Renal cortical epithelial cell (primary cell): Measurements from ENCODE around the gene RASL12. TPM values are rescaled to one million over a fixed set of nuclear protein-coding genes. Genes with fewer than 3 reads are reported as not detected.
A peak's percentile ranks its signal among the peaks of the same experiment; 100 is the strongest.

Experiments used
- DNase-seq: peaks from one replicate; pipeline ENCODE4 v3.0.0-alpha.2; 2011; ENCODE audit warnings: low read depth
- total RNA-seq: library from RNA; depleted of rRNA; stranded (reverse); fragments of >200 nt; gene quantifications from 2 replicates; pipeline ENCODE4 v1.2.3, GENCODE V29; 2014

Gene RASL12
- total RNA-seq, 1 donor from 2014 or later: not detected

GRCh38 chr15:65092911-65093792, 25.4 kb upstream of the RASL12 start:
- no peak for DNase-seq

- DNase-seq: no peak
These were observed 24.4 kb upstream of the RASL12 start for GRCh38 chr15:65091946-65092770.

- peak; percentile 10 for DNase-seq
These were observed 21.5 kb upstream of the RASL12 start for GRCh38 chr15:65089206-65089824.

- DNase-seq: no peak
These were observed 20.8 kb upstream of the RASL12 start for GRCh38 chr15:65088643-65089021.

- DNase-seq: no peak
These were observed 20.3 kb upstream of the RASL12 start for GRCh38 chr15:65087873-65088642.

GRCh38 chr15:65087411-65087810, 19.6 kb upstream of the RASL12 start:
- no peak for DNase-seq

- DNase-seq: no peak
These were observed 18.9 kb upstream of the RASL12 start for GRCh38 chr15:65086680-65087111.

- DNase-seq: peak; percentile 34
These were observed 18.3 kb upstream of the RASL12 start for GRCh38 chr15:65085990-65086679.

GRCh38 chr15:65085207-65085753, 17.5 kb upstream of the RASL12 start:
- no peak for DNase-seq

GRCh38 chr15:65084500-65085206, 16.9 kb upstream of the RASL12 start:
- DNase-seq: no peak

GRCh38 chr15:65083262-65083701, 15.5 kb upstream of the RASL12 start:
- peak; percentile 25 for DNase-seq

GRCh38 chr15:65082303-65082953, 14.6 kb upstream of the RASL12 start:
- DNase-seq: no peak

- no peak for DNase-seq
These were observed 14.0 kb upstream of the RASL12 start for GRCh38 chr15:65081758-65082157.

GRCh38 chr15:65081270-65081669, 13.5 kb upstream of the RASL12 start:
- no peak for DNase-seq

- no peak for DNase-seq
These were observed 11.8 kb upstream of the RASL12 start for GRCh38 chr15:65079580-65079979.

GRCh38 chr15:65077981-65078352, 10.2 kb upstream of the RASL12 start:
- DNase-seq: peak; percentile 40

- DNase-seq: no peak
These were observed 9.6 kb upstream of the RASL12 start for GRCh38 chr15:65077291-65077980.

GRCh38 chr15:65076486-65077290, 8.9 kb upstream of the RASL12 start, which contains the start of gene KBTBD13:
TSS of gene KBTBD13 (plus strand) at chr15:65076746. CDS start at chr15:65076816, 70 bp downstream.
- no peak for DNase-seq
